Fibroblast of pulmonary artery (primary cell): ENCODE results near the gene AAGAB.

Experiments used
- DNase-seq: peaks from one replicate; pipeline ENCODE4 v3.0.0-alpha.2; 2010; ENCODE audit warnings: low read depth
- H3K4me3 ChIP-seq: replicated peaks from 2 replicates; pipeline ENCODE4 v1.5.1; 2011; ENCODE audit warnings: low read depth, mild to moderate bottlenecking, control low read depth, low read length, moderate library complexity
- TF ChIP-seq, protein P1 (sequence below): IDR thresholded peaks from 2 replicates; pipeline ENCODE4 v1.5.1; 2011; ENCODE audit warnings: mild to moderate bottlenecking, control low read depth, low read length, inconsistent platforms; ENCODE audit errors: missing control alignments

Gene AAGAB

DNA sequence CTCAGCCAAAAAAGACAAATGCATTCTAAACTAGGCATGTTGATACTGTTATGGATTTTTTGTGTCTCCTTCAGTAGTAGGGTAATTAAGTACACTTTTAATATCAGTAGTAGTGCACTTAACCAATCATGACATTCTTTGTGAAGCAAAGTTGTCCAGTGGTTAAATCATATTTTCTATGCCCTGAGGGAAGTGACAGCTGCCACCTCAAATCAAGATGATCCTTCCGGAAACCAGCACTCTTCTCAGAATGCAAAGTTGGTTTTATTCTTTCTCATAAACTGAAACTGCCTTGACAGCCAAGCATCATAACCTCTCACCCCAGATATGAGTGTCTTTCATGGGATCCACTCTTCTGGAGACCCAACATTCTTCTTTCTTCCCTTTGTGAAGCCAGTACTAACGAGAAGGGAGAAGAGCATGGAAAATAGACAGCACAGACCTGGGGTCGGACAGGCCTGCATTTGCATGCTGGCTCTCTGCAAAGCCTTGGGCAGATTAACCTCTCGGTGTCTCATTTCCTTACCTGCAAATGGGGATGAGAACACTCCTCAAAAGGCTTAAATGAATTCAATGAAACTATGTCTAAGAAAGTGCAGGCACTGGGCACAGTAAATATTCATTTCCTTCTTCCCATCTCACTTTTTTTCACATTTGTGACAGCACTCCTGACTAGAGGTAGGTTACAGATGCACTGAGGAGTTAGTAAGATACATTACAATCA lies 13.2 kb downstream of the AAGAB start:
- DNase-seq = no peak
- H3K4me3 ChIP-seq = no peak overlapping the region
- TF ChIP-seq, protein P1, sequence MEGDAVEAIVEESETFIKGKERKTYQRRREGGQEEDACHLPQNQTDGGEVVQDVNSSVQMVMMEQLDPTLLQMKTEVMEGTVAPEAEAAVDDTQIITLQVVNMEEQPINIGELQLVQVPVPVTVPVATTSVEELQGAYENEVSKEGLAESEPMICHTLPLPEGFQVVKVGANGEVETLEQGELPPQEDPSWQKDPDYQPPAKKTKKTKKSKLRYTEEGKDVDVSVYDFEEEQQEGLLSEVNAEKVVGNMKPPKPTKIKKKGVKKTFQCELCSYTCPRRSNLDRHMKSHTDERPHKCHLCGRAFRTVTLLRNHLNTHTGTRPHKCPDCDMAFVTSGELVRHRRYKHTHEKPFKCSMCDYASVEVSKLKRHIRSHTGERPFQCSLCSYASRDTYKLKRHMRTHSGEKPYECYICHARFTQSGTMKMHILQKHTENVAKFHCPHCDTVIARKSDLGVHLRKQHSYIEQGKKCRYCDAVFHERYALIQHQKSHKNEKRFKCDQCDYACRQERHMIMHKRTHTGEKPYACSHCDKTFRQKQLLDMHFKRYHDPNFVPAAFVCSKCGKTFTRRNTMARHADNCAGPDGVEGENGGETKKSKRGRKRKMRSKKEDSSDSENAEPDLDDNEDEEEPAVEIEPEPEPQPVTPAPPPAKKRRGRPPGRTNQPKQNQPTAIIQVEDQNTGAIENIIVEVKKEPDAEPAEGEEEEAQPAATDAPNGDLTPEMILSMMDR = no peak

DNA sequence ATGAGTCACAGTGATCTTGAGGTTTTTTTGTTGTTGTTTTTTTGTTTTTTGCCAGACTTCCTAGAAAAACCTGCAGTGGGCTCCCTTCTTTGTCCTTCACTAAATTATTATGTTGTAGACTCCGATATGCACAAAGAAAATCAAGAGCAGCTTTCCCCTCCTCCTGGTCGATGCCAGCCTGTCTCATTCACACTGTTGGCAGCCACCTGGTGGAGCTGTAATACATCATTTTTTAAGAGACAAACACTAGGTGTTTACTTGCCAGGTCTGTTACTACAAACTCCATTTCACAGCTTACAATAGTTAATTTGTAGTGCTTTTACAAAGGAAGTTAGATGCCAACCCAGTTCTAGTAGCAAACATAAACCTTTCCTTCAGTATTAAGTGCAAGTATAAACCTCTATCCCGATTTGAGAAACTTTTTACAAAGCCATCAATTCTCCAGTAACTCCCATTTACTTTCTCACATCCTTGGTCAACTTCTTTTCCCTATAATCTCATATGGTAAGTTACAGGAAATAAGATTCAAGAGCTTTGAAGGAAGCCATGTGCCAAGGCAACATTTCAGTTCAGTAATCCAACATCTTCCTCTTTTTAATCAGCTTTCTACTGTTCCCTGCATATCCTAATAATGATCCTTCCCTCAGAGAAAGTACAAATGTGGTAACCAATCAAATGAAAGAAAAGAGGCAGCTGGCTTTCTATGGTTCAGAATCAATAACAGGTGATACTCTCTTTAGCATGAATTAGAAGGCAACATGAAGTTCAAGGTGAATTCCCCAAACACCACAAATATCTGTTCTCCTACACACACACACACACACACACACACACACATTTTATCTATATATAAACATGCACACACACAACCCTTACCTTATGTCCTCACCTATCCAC lies 14.0 kb downstream of the AAGAB start:
- H3K4me3 ChIP-seq = no peak overlapping the region
- TF ChIP-seq, protein P1 = peak; percentile 14
- DNase-seq = no peak

- TF ChIP-seq, protein P1 = no peak
- no peak overlapping the region for H3K4me3 ChIP-seq
- DNase-seq = no peak
These were observed 21.9 kb downstream of the AAGAB start for GRCh38 chr15:67232591-67232990.

DNA sequence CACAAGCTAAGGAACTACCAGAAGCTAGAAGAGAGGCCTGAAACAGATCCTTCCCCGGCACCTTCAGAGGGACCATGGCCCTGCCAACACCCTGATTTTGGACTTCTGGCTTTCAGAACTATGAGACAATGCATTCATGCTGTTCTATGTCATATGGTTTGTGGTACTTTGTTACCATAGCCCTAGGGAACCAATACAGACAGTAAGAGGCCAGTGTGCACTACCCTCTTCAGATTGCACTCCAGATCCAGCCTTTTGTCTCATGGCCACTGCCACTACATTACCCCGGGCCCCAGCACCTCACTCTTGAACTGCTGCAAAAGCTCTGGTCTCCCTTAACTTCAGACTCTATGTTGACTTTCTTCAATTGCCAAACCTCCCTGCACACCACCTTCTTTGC lies 24.0 kb downstream of the AAGAB start:
- TF ChIP-seq, protein P1 = no peak
- DNase-seq = no peak
- H3K4me3 ChIP-seq = no peak overlapping the region

- TF ChIP-seq, protein P1 = no peak
- DNase-seq = no peak
- no peak overlapping the region for H3K4me3 ChIP-seq
These were observed 26.2 kb downstream of the AAGAB start for GRCh38 chr15:67228286-67228685.

DNA sequence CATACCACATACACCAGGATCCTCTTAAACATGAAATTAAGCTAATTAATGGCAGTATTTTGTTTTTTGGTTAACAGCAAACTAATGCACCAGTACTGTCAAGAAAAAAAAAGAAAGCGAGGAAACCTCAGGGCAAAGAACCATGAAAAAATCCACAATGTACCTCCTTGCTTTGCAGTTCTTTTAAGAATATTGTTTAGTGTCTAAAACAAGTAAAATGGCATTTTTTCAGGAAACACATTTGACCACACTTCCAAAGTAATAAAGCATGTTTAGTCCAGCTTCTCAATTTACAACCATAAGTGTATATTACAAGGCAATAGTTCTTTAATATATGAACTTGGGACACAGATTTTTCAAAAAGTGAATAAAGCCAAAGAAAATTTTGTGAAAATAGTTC lies 26.6 kb downstream of the AAGAB start:
- TF ChIP-seq, protein P1 = no peak
- no peak overlapping the region for H3K4me3 ChIP-seq
- DNase-seq = no peak
